HG03442 (cell line): ENCODE results near the gene SLC15A3.

Experiments used
- ATAC-seq: cut with Tn5 transposase; IDR thresholded peaks from one replicate; pipeline ENCODE4 v1.9.1; 2021; ENCODE audit warnings: mild to moderate bottlenecking, moderate library complexity; ENCODE audit not compliant: unreplicated experiment

SLC15A3 gene

GRCh38 chr11:60899046-60899936, 52.7 kb downstream of the SLC15A3 start:
- no peak for ATAC-seq

GRCh38 chr11:60897496-60897895, 54.5 kb downstream of the SLC15A3 start:
- ATAC-seq, result no peak

GRCh38 chr11:60895687-60896086, 56.3 kb downstream of the SLC15A3 start:
- no peak for ATAC-seq

DNA sequence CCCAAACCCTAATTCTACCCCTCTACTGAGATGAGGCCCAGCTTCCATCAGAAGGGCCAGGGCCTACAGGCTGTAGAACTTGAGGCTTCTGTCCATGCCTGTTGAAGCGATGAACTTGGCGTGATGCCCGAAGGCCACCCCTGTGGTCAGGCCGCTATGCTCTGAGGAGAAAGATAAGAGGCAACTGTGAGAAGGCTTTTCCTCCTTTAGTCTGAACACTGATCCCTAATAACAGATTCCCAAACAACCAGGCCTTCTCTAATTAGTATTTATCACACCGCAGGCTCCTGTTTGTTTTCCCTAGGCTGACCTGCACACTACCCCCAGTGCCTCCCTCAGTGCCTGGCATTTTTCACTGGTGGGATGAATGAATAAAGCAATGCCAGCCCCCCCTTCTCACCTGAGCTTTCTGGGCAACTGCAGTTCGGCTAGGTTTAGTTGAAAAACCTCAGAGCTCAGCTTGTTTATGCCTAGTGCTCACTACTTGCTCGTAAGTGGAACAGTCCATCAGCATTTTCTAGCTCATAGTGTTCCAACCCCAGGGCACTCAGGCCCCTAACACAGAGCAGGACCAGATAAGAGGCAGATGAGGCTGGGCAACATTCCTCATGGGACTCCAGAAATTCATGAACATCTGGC, 60.8 kb downstream of the SLC15A3 start:
- ATAC-seq, result no peak

GRCh38 chr11:60890696-60891095, 61.3 kb downstream of the SLC15A3 start:
- ATAC-seq, result no peak

- no peak for ATAC-seq
These were observed 62.1 kb downstream of the SLC15A3 start for GRCh38 chr11:60889869-60890311.

DNA sequence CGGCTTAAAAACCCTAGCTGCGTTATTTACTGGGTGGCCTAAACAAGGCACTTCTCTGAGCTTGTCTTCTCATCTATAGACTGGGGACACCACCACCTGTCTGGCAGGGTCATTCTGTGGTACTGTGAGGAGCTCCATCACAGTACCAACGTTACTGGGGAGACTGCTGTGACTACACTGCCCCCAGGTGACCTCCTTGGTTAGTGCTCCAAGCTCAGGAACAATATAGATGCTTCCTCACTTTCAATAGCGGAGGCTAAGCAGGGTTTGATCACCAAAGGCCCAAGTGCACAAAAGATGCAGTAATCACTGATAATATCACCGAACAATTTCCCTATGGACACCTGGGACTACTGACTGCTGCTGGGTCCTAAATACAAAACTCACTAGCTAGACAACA, 64.4 kb downstream of the SLC15A3 start:
- ATAC-seq, result no peak
